Heart left ventricle (tissue), 16 donors: ENCODE data around the gene TLE1. TPM values are rescaled to one million over a fixed set of nuclear protein-coding genes. Genes with fewer than 3 reads are reported as not detected.
A peak's percentile ranks its signal among the peaks of the same experiment; 100 is the strongest.

Experiments used
- ATAC-seq, 4 donors: fragments of 200-7000 bp; cut with Tn5 transposase; one replicate each; pipeline ENCODE4 v1.9.1; 2020 to 2022; ENCODE audit warnings: moderate library complexity in 4 of 4, mild to moderate bottlenecking in 3 of 4, moderate number of reproducible peaks in 1 of 4
- DNase-seq, 5 donors: peaks; one replicate each; pipeline ENCODE4 v3.0.0-alpha.2; 2020
- H3K27ac ChIP-seq, 12 donors: fragments of 200-600 bp; sonication (generic) in 4 of 12; one replicate each; pipeline versions ENCODE4 v1.5.0 to v1.8.0; 2016 to 2022; ENCODE audit warnings: mild to moderate bottlenecking in 2 of 12
- H3K27me3 ChIP-seq, 9 donors: fragments of 200-600 bp; sonication (generic) in 2 of 9; one replicate each; pipeline versions ENCODE4 v1.5.1 to v1.8.0; 2016 to 2022; ENCODE audit warnings: mild to moderate bottlenecking in 3 of 9
- H3K36me3 ChIP-seq, 9 donors: fragments of 200-600 bp; sonication (generic) in 2 of 9; one replicate each; pipeline versions ENCODE4 v1.5.0 to v1.8.0; 2018 to 2022; ENCODE audit warnings: mild to moderate bottlenecking in 2 of 9
- H3K4me1 ChIP-seq, 12 donors: fragments of 200-600 bp; sonication (generic) in 4 of 12; one replicate each; pipeline versions ENCODE4 v1.5.0 to v1.8.0; 2016 to 2022; ENCODE audit warnings: mild to moderate bottlenecking in 3 of 12
- H3K4me3 ChIP-seq, 12 donors: fragments of 200-600 bp; sonication (generic) in 4 of 12; one replicate each; pipeline versions ENCODE4 v1.5.0 to v1.8.0; 2017 to 2022; ENCODE audit warnings: mild to moderate bottlenecking in 9 of 12, moderate library complexity in 4 of 12
- H3K9me3 ChIP-seq, 12 donors: fragments of 200-600 bp; sonication (generic) in 4 of 12; one replicate each; pipeline versions ENCODE4 v1.5.0 to v1.8.0; 2016 to 2022; ENCODE audit warnings: mild to moderate bottlenecking in 1 of 12
- POLR2A ChIP-seq, 2 donors: fragments of 450-650 bp; IDR thresholded peaks; one replicate each; pipeline ENCODE4 v1.6.1; 2017; ENCODE audit warnings: antibody characterized with exemption in 2 of 2, mild to moderate bottlenecking in 2 of 2, moderate library complexity in 2 of 2
- WGBS, 4 donors: extraction: QIAGEN DNeasy Blood & Tissue Kit in 2 of 4; methylation state at CpG; one replicate each; pipeline versions ENCODE4 v1.1.5 to v1.1.7; 2013 to 2018; 5-methylcytosine and 5-hydroxymethylcytosine counted together
- intact Hi-C, 10 donors: fragments of 100-400 bp; cut with DNase I; formaldehyde crosslinking; loops; one replicate each; pipeline versions ENCODE4 v1.11.1 to v1.14.2; 2022
- polyA plus RNA-seq, 2 donors: library from polyadenylated mRNA; stranded (reverse); fragments of 200-250 nt; gene quantifications; one replicate each; pipeline ENCODE4 v1.2.3, GENCODE V29; 2013
- total RNA-seq, 9 donors: library from RNA; depleted of rRNA in 2 of 9; stranded (reverse); fragments of >200 nt in 2 of 9; fragmentation: NEBNext Ultra II Directional in 3 of 9; extraction: Animal tissue kit (Norgen Biotek cat#: 25700) in 3 of 9; gene quantifications; one replicate each; pipeline versions ENCODE4 v1.1.0 to v1.2.4, GENCODE V29; 2016 to 2023
- TF ChIP-seq, protein P1 (sequence below), 12 donors: fragments of 200-600 bp; sonication (generic) in 4 of 12; IDR thresholded peaks; one replicate each; pipeline versions ENCODE4 v1.5.0 to v1.8.0; 2018 to 2022; ENCODE audit warnings: antibody characterized with exemption in 12 of 12, mild to moderate bottlenecking in 5 of 12
- donor health status: ischemic (EF 13 %, LVEDD 7.1; RV severe dilation, severe dysfunction).
- donor health status: healthy with polysubstance abuse.
- donor health status: DM: no; HTN: yes; CAD: no.
- donor health status: DM: no; HTN: no; CAD: no.
- donor health status: ischemic (EF 25% LVEDD 6.9; RV normal size, moderate dysfunction).
- donor health status: ischemic (EF 25% LVEDD 5.7; RV mildly dilated, moderate dysfunction).
- donor health status: healthy.
- donor health status: DM: yes; HTN: yes; CAD: no.
- donor health status: ischemic (EF 35%, LVEDD 5.7; RV mildly dilated, moderate dysfunction).
- donor health status: nonischemic (EF 11% LVEDD 7.7; RV severe dilation, severe dysfunction).
- donor health status: DM: yes; HTN: yes; CAD: no.
- donor health status: PGD.
- donor health status: ischemic (EF 29% LVEDD 5.4; RV normal size, mild dysfunction).
- donor health status: nonischemic (EF 23%, LVEDD 6.1; RV moderate dilation, normal function).

The TLE1 gene
- total and polyA plus RNA-seq, 11 donors, result 6.2 to 25.4 (median 9.8) TPM

DNA sequence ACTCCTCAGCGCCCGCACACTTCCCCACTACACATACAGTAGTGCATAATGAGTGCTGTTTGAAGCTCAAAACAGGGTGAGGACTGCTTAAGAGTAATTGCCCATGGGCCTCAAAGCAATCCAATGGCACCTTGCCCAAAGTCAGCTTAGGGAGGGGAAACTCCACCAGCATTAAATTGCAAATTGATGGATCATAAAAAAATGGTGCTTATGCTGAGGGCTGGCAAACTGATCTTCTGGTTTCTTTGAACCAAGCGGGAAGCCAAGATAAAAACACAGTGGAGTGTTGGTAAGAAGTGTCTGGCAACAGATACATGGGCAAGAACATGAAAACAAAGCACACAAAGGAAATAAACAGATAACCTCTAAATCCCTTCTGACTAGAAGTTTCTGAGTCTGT, 28.0 kb downstream of the TLE1 start:
- intact Hi-C loops, result no loop called here
- H3K4me1 ChIP-seq, result peaks cover 0 to 27% (median 16%) of the 10 kb centered on the region in 12 donors
- no peak for TF ChIP-seq POLR2A (IDR thresholded peaks at IDR 0.05)
- TF ChIP-seq, protein P1, sequence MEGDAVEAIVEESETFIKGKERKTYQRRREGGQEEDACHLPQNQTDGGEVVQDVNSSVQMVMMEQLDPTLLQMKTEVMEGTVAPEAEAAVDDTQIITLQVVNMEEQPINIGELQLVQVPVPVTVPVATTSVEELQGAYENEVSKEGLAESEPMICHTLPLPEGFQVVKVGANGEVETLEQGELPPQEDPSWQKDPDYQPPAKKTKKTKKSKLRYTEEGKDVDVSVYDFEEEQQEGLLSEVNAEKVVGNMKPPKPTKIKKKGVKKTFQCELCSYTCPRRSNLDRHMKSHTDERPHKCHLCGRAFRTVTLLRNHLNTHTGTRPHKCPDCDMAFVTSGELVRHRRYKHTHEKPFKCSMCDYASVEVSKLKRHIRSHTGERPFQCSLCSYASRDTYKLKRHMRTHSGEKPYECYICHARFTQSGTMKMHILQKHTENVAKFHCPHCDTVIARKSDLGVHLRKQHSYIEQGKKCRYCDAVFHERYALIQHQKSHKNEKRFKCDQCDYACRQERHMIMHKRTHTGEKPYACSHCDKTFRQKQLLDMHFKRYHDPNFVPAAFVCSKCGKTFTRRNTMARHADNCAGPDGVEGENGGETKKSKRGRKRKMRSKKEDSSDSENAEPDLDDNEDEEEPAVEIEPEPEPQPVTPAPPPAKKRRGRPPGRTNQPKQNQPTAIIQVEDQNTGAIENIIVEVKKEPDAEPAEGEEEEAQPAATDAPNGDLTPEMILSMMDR (IDR thresholded peaks at IDR 0.05), result no peak
- no peaks in the 10 kb centered on the region for H3K9me3 ChIP-seq
- H3K27me3 ChIP-seq, result no peaks in the 10 kb centered on the region
- 80 to 89% (median 87%) methylated on average over 3 of the region's 3 CpGs for WGBS, 4 donors
- H3K4me3 ChIP-seq, result no peak overlapping the region
- H3K27ac ChIP-seq, result no peak overlapping the region
- no peak for DNase-seq
- no peak for ATAC-seq
- no peaks in the 10 kb centered on the region for H3K36me3 ChIP-seq

DNA sequence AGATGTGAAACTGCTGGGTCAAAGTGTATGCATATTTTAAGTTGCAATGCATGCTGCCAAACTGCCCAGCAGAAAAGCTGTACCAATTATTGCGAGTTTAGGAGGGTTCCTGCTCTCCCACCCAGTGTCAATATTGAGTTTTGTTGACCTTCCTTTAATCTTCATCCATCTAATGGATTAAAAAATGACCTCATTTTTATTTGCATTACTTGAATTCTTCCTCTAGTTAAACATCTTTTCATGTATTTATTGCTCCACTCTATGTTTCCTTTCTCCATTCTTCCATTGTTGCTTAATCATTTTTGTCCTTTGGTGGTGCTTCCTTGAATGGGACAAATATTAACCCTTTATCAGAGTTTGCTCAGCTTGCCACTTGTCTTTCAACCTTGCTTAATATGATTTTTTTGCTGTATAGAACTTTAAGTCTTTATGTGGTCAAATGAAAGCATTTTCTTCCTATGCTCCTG, 32.4 kb downstream of the TLE1 start:
- TF ChIP-seq POLR2A (IDR thresholded peaks at IDR 0.05), result no peak
- TF ChIP-seq, protein P1 (IDR thresholded peaks at IDR 0.05), result no peak
- H3K9me3 ChIP-seq, result no peaks in the 10 kb centered on the region
- H3K27ac ChIP-seq, result no peak overlapping the region
- H3K4me3 ChIP-seq, result no peak overlapping the region
- ATAC-seq, result no peak
- no peaks in the 10 kb centered on the region for H3K27me3 ChIP-seq
- H3K4me1 ChIP-seq, result peaks cover 0 to 17% (median 6%) of the 10 kb centered on the region in 12 donors
- H3K36me3 ChIP-seq, result peaks cover 0 to 6% (median 0%) of the 10 kb centered on the region in 9 donors
- 86 to 93% (median 89%) methylated on average over 1 of the region's 1 CpG for WGBS, 4 donors
- DNase-seq, result no peak
- intact Hi-C loops, result no loop called here

DNA sequence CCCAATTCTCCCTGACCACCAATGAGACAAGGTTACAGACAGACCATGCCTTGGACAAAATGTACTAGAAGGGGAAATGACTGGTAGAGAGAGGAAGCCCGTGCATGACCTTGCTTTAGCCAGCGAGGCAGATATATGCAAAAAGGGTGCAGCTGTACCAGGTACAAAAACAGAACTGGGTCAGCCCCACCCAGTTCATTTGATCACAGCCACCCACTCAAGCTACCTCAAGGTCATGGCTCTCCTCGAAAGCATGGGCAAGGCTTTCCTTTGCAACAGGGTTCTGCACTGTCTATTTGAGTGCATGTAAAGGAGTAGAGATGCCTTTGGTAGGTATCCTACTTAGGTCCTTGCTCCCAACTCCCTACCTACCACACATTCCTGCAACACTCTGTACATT, 33.3 kb downstream of the TLE1 start:
- intact Hi-C loops, result no loop called here
- ATAC-seq (peak in 3 of 4 donors; percentile 42 to 77 (median 54)), DNase-seq (no peak)
- H3K27me3 ChIP-seq, result no peaks in the 10 kb centered on the region
- H3K4me3 ChIP-seq, result no peak overlapping the region
- H3K27ac ChIP-seq, result no peak overlapping the region
- TF ChIP-seq, protein P1 (IDR thresholded peaks at IDR 0.05), result no peak
- no peak for TF ChIP-seq POLR2A (IDR thresholded peaks at IDR 0.05)
- H3K36me3 ChIP-seq, result peaks cover 0 to 14% (median 7%) of the 10 kb centered on the region in 9 donors
- H3K4me1 ChIP-seq, result peaks cover 0 to 16% (median 6%) of the 10 kb centered on the region in 12 donors
- WGBS, 4 donors, result 49 to 65% (median 53%) methylated on average over 3 of the region's 3 CpGs
- no peaks in the 10 kb centered on the region for H3K9me3 ChIP-seq

DNA sequence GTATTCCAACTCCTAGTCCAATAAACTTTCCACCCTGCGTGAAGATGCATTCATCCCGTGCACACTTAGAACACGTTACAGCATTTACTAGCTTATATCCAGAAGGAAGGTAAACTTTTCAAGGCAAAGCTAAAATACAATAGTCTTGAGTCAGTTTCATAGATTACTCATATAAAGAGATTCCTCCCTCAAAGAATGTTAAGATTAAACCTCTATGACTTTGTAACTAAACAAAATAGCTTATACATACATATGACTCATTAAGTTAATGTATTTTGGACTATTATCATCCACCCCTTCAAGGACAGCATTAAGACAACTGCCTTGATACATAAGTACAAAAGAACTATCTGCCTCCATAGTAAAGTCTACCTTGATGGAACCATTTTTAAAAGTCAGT, 36.1 kb downstream of the TLE1 start:
- WGBS, 4 donors, result 92 to 98% (median 97%) methylated on average over 3 of the region's 3 CpGs
- Histone ChIP-seq H3K27me3 (no peaks in the 10 kb centered on the region), H3K4me3 (no peak overlapping the region), H3K27ac (no peak overlapping the region), H3K4me1 (peaks cover 0 to 16% (median 4%) of the 10 kb centered on the region in 12 donors), H3K9me3 (no peaks in the 10 kb centered on the region), H3K36me3 (peaks cover 0 to 32% (median 11%) of the 10 kb centered on the region in 9 donors)
- DNase-seq (no peak), ATAC-seq (no peak)
- intact Hi-C loops, result no loop called here
- TF ChIP-seq POLR2A (IDR thresholded peaks at IDR 0.05), result no peak
- TF ChIP-seq, protein P1 (IDR thresholded peaks at IDR 0.05), result no peak
